K562 (cell line): ENCODE measurements around the gene PCBP3. TPM values are rescaled to one million over a fixed set of nuclear protein-coding genes. Genes with fewer than 3 reads are reported as not detected.

Source experiments
- ATAC-seq: fragments of 200-7000 bp; cut with Tn5 transposase; 3 replicates; pipeline ENCODE4 v1.9.1; 2020; ENCODE audit warnings: moderate library complexity
- BruUV-seq: library from RNA; stranded (reverse); fragments of 400-500 nt; replicated peaks from 2 replicates; lab custom pipeline; 2021; lab: Mats Ljungman, UMichigan
- CTCF ChIA-PET: fragments of 300-600 bp; formaldehyde crosslinking; extraction: SDS; loops from one replicate; lab custom pipeline; 2021; ENCODE audit warnings: low intra/inter-chr PET ratio; lab: Yijun Ruan, JAX
- POLR2A ChIA-PET: fragments of 300-600, 350-650 bp; sonication (Branson Sonifier 250); formaldehyde crosslinking; extraction: SDS; loops from one replicate; lab custom pipeline; 2021; ENCODE audit warnings: antibody characterized with exemption, inconsistent platforms; lab: Yijun Ruan, JAX
- DNase-seq, 4 experiments: peaks; one replicate each; pipeline versions ENCODE4 v3.0.0 to v3.0.0-alpha.2; 2011 to 2018; ENCODE audit warnings: low spot score in 3 of 4, mixed read lengths in 3 of 4; ENCODE audit errors: extremely low read depth in 1 of 4
- FAIRE-seq: peaks from 2 replicates; lab custom pipeline; 2011; peaks lifted over from hg19 to GRCh38; lab: Jason Lieb, UNC
- H2AFZ ChIP-seq: 2 replicates; pipeline ENCODE4 v1.6.0; 2011; ENCODE audit warnings: low read depth, low read length, control low read depth, inconsistent platforms
- H3K27ac ChIP-seq: fragments of 200-600 bp; 3 replicates; pipeline ENCODE4 v1.8.0; 2011; ENCODE audit warnings: low read depth, mild to moderate bottlenecking, control low read depth, inconsistent platforms, low read length, moderate library complexity, mixed read lengths; ENCODE audit errors: extremely low read depth
- H3K27me3 ChIP-seq, 2 experiments: fragments of 300-600 bp in 1 of 2; 2 replicates in 1 of 2; 3 replicates in 1 of 2; pipeline versions ENCODE4 v1.6.0 to v1.8.0; 2011; ENCODE audit warnings: inconsistent platforms in 2 of 2, low read length in 2 of 2, mild to moderate bottlenecking in 1 of 2, mixed read lengths in 1 of 2, moderate library complexity in 1 of 2; ENCODE audit not compliant: control insufficient read depth in 2 of 2, insufficient read depth in 2 of 2
- H3K36me3 ChIP-seq: fragments of 300-600 bp; 3 replicates; pipeline ENCODE4 v1.8.0; 2011; ENCODE audit warnings: mild to moderate bottlenecking, low read length, inconsistent platforms; ENCODE audit not compliant: control insufficient read depth, insufficient read depth
- H3K4me1 ChIP-seq, 2 experiments: fragments of 200-600 bp in 1 of 2; replicated peaks in 1 of 2; 2 replicates in 1 of 2; 3 replicates in 1 of 2; pipeline versions ENCODE4 v1.5.1 to v1.8.0; 2011; ENCODE audit warnings: inconsistent platforms in 2 of 2, low read length in 2 of 2, mild to moderate bottlenecking in 1 of 2, mixed read lengths in 1 of 2, moderate library complexity in 1 of 2; ENCODE audit not compliant: control insufficient read depth in 2 of 2, insufficient read depth in 2 of 2
- H3K4me2 ChIP-seq: 2 replicates; pipeline ENCODE4 v1.6.1; 2011; ENCODE audit warnings: low read length, control low read depth, inconsistent platforms, mixed read lengths; ENCODE audit not compliant: insufficient read depth
- H3K4me3 ChIP-seq: fragments of 200-600 bp; sonication (generic), shearing (Covaris generic); 2 replicates; pipeline ENCODE4 v1.5.1; 2016; ENCODE audit warnings: control low read depth, inconsistent platforms
- H3K79me2 ChIP-seq: fragments of 200-600 bp; 3 replicates; pipeline ENCODE4 v1.8.0; 2011; ENCODE audit warnings: low read length, inconsistent platforms; ENCODE audit not compliant: control insufficient read depth, insufficient read depth
- H3K9ac ChIP-seq, 2 experiments: 2 replicates each; pipeline versions ENCODE4 v1.6.0 to v1.6.1; 2011; ENCODE audit warnings: low read depth in 2 of 2, low read length in 2 of 2, control low read depth in 1 of 2, inconsistent platforms in 1 of 2, mild to moderate bottlenecking in 1 of 2, mixed read lengths in 1 of 2; ENCODE audit not compliant: insufficient read depth in 1 of 2
- H3K9me1 ChIP-seq: one replicate; pipeline ENCODE4 v1.6.0; 2011; ENCODE audit warnings: inconsistent platforms, mild to moderate bottlenecking, low read length, moderate library complexity; ENCODE audit not compliant: control insufficient read depth, insufficient read depth
- H3K9me3 ChIP-seq: replicated peaks from 2 replicates; pipeline ENCODE4 v1.5.1; 2011; ENCODE audit warnings: low read depth, low read length, inconsistent platforms; ENCODE audit not compliant: control insufficient read depth, insufficient read depth
- H4K20me1 ChIP-seq: replicated peaks from 2 replicates; pipeline ENCODE4 v1.6.1; 2011; ENCODE audit warnings: low read length, inconsistent platforms, mixed read lengths; ENCODE audit not compliant: control insufficient read depth, insufficient read depth
- CCAR2 ChIP-seq: fragments of 200-400 bp; formaldehyde crosslinking; IDR thresholded peaks from 2 replicates; pipeline ENCODE4 v1.6.1; 2017; ENCODE audit warnings: mild to moderate bottlenecking, low read depth, low read length
- CHD2 ChIP-seq: IDR thresholded peaks from 2 replicates; pipeline ENCODE4 v1.6.1; 2011; ENCODE audit warnings: low read depth, low read length
- CTBP1 ChIP-seq: fragments of 450-650 bp; IDR thresholded peaks from 2 replicates; pipeline ENCODE4 v1.6.1; 2016; ENCODE audit warnings: borderline replicate concordance
- DDX20 ChIP-seq: fragments of 450-650 bp; IDR thresholded peaks from 2 replicates; pipeline ENCODE4 v1.6.1; 2016; ENCODE audit warnings: missing genetic modification characterization, low read depth, mild to moderate bottlenecking, missing compliant biosample characterization, moderate library complexity
- ETV6 ChIP-seq, 3 experiments: fragments of 150-350 bp in 1 of 3; sonication (generic) in 1 of 3; formaldehyde crosslinking in 1 of 3; IDR thresholded peaks; 2 replicates each; pipeline versions ENCODE4 v1.6.1 to v1.8.0; 2014 to 2022; ENCODE audit warnings: borderline replicate concordance in 2 of 3, low read depth in 2 of 3, antibody characterized with exemption in 1 of 3, low read length in 1 of 3, mild to moderate bottlenecking in 1 of 3, missing genetic modification reagents in 1 of 3
- JUN ChIP-seq, 2 experiments: sonication (generic) in 1 of 2; formaldehyde crosslinking in 1 of 2; IDR thresholded peaks; 2 replicates each; pipeline versions ENCODE4 v1.6.1 to v1.8.0; 2012 to 2022; ENCODE audit warnings: borderline replicate concordance in 2 of 2, mild to moderate bottlenecking in 2 of 2, improper control_type of control experiment in 1 of 2, low read depth in 1 of 2, low read length in 1 of 2, missing genetic modification reagents in 1 of 2
- NFE2 ChIP-seq: IDR thresholded peaks from 2 replicates; pipeline ENCODE4 v1.6.1; 2014; ENCODE audit warnings: antibody characterized with exemption, low read depth
- NR4A1 ChIP-seq, 2 experiments: fragments of 250-450 bp in 1 of 2; fragments of 450-650 bp in 1 of 2; sonication (Bioruptor Pico) in 1 of 2; IDR thresholded peaks; 2 replicates each; pipeline versions ENCODE4 v1.4.0 to v1.6.1; 2016 to 2020; ENCODE audit warnings: mild to moderate bottlenecking in 2 of 2, missing compliant biosample characterization in 1 of 2, missing genetic modification characterization in 1 of 2, moderate library complexity in 1 of 2
- POLR2AphosphoS5 ChIP-seq: IDR thresholded peaks from 2 replicates; pipeline ENCODE4 v1.6.1; 2011; ENCODE audit warnings: mild to moderate bottlenecking, low read depth, low read length, moderate library complexity; ENCODE audit not compliant: control insufficient read depth, insufficient read depth
- ZNF174 ChIP-seq: fragments of 250-450 bp; sonication (Bioruptor Pico); IDR thresholded peaks from 2 replicates; pipeline ENCODE4 v1.4.0; 2020; ENCODE audit warnings: mild to moderate bottlenecking
- ZNF282 ChIP-seq: sonication (generic); formaldehyde crosslinking; IDR thresholded peaks from 2 replicates; pipeline ENCODE4 v1.8.1; 2023; ENCODE audit warnings: missing genetic modification reagents
- ZNF311 ChIP-seq: fragments of 250-450 bp; sonication (Bioruptor Pico); IDR thresholded peaks from 2 replicates; pipeline ENCODE4 v1.4.0; 2020; ENCODE audit warnings: mild to moderate bottlenecking, moderate library complexity
- ZNF507 ChIP-seq: conservative IDR thresholded peaks from 2 replicates; pipeline ENCODE4 v1.6.1; 2017; ENCODE audit warnings: missing genetic modification characterization, missing compliant biosample characterization
- WGBS: fragments of 100-300 bp; shearing (Covaris generic); methylation state at CpG from one replicate; pipeline ENCODE4 v1.1.6; 2016; ENCODE audit warnings: low coverage, mixed read lengths; ENCODE audit not compliant: insufficient coverage; ENCODE audit errors: missing lambda C conversion rate; 5-methylcytosine and 5-hydroxymethylcytosine counted together
- in situ Hi-C: fragments of 300-500 bp; cut with MboI; formaldehyde crosslinking; loops from 4 replicates; pipeline ENCODE4 v1.15.0; 2018; ENCODE audit warnings: inconsistent platforms, mixed read lengths
- intact Hi-C: fragments of 100-400 bp; cut with micrococcal nuclease; formaldehyde crosslinking; loops from 2 replicates; pipeline ENCODE4 v1.14.2; 2022
- polyA plus RNA-seq, 8 experiments: library from polyadenylated mRNA; depleted of rRNA in 4 of 8; stranded (reverse) in 5 of 8; unstranded in 3 of 8; fragments of >200 nt; fragmentation: Nextera tagmentation in 2 of 8; fragmentation: Illumina TruSeq in 1 of 8; extraction: Ambion mirVana in 2 of 8; extraction: Trizol in 1 of 8; gene quantifications; 2 replicates each; pipeline versions ENCODE4 v1.2.1 to v1.2.3, GENCODE V29; 2011 to 2014; ENCODE audit warnings: inconsistent platforms in 1 of 8, missing spikeins in 1 of 8
- total RNA-seq, 7 experiments: library from RNA; depleted of rRNA in 6 of 7; stranded (reverse); fragments of >200 nt in 6 of 7; fragmentation: Illumina TruSeq in 2 of 7; extraction: Trizol in 2 of 7; gene quantifications; 2 replicates each; pipeline versions ENCODE4 v1.2.1 to v1.2.3, GENCODE V29; 2011 to 2021; ENCODE audit warnings: low replicate concordance in 1 of 7
- TF ChIP-seq, protein P1 (sequence below): fragments of 250-450 bp; sonication (Bioruptor Pico); IDR thresholded peaks from 2 replicates; pipeline ENCODE4 v1.8.0; 2022; ENCODE audit warnings: moderate library complexity, mild to moderate bottlenecking, inconsistent platforms
- TF ChIP-seq, protein P2 (sequence below): fragments of 250-450 bp; sonication (Bioruptor Pico); IDR thresholded peaks from 2 replicates; pipeline ENCODE4 v1.4.0; 2020

Gene PCBP3
- total and polyA plus RNA-seq, 9 of the 15 experiments (the other 6 are each of a cell fraction or from before 2014, with no cell fraction given): 0.18 TPM; not detected in 8

DNA sequence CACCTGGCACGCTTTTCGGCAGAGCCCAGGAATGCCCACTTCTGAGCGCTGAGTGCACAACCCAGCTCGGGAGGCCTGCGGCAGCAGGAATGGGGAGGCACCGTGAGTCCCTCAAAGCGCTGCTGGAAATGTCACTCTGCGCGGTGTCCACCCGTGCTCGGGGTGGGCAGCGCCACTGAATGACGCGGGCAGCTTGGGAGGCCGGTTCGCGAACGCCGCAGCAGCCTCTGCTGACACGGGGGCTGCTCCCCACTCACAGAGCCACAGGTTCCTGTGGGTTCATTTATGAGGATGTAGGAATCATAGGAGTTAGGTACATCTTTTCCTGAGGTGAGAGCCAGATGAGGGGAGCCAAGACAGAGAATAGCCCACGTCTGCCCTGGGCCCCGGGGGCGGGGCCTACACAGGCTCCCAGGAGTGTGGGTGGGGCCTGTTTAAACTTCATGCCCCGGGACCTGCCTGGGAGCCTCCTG is 191.3 kb downstream of the PCBP3 start:
- in situ Hi-C loops (loop anchor here (25.0 kb wide), 1 partner anchor 873 kb away; no protein-coding TSS in a partner anchor), intact Hi-C loops (no loop called here)
- Histone ChIP-seq H4K20me1 (peaks cover 7% of the 10 kb centered on the region), H3K9ac (no peak overlapping the region), H3K9me1 (no peaks in the 10 kb centered on the region), H3K36me3 (no peaks in the 10 kb centered on the region), H3K79me2 (no peaks in the 10 kb centered on the region), H3K9me3 (no peaks in the 10 kb centered on the region), H2AFZ (no peak overlapping the region), H3K27me3 (peaks cover 19 to 62% of the 10 kb centered on the region in 2 experiments), H3K4me1 (peaks cover 0 to 11% of the 10 kb centered on the region in 2 experiments; a peak in 2 of 5 replicates), H3K27ac (no peak overlapping the region), H3K4me2 (no peak overlapping the region), H3K4me3 (no peak overlapping the region)
- peak in 2 of 4 experiments; percentile 47 to 56 for DNase-seq
- FAIRE-seq: no peak
- peak; percentile 54; the same call in 2 of the 3 replicates for ATAC-seq
- ChIA-PET POLR2A (interaction anchor here (0.6 to 1.1 kb wide), 2 partner anchors 23 to 81 kb away, joined by 3 to 4 read pairs; no protein-coding TSS in a partner anchor), CTCF (no interaction called here)
- no TSS peak for BruUV-seq
- 7% methylated on average over 24 of the region's 24 CpGs for WGBS
- no peak for TF ChIP-seq ZNF282 (CRISPR knock-in tag)
- TF ChIP-seq DDX20: no peak
- TF ChIP-seq CTBP1: no peak
- TF ChIP-seq NR4A1 (CRISPR knock-in tag; IDR thresholded peaks at IDR 0.05): no peak
- no peak for TF ChIP-seq NR4A1 (tag; IDR thresholded peaks at IDR 0.05)
- TF ChIP-seq ZNF507: no peak
- no peak for TF ChIP-seq ZNF174 (CRISPR knock-in tag)
- TF ChIP-seq ZNF311: no peak
- TF ChIP-seq, protein P1, sequence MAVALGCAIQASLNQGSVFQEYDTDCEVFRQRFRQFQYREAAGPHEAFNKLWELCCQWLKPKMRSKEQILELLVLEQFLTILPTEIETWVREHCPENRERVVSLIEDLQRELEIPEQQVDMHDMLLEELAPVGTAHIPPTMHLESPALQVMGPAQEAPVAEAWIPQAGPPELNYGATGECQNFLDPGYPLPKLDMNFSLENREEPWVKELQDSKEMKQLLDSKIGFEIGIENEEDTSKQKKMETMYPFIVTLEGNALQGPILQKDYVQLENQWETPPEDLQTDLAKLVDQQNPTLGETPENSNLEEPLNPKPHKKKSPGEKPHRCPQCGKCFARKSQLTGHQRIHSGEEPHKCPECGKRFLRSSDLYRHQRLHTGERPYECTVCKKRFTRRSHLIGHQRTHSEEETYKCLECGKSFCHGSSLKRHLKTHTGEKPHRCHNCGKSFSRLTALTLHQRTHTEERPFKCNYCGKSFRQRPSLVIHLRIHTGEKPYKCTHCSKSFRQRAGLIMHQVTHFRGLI (CRISPR knock-in tag): no peak
- TF ChIP-seq, protein P2, sequence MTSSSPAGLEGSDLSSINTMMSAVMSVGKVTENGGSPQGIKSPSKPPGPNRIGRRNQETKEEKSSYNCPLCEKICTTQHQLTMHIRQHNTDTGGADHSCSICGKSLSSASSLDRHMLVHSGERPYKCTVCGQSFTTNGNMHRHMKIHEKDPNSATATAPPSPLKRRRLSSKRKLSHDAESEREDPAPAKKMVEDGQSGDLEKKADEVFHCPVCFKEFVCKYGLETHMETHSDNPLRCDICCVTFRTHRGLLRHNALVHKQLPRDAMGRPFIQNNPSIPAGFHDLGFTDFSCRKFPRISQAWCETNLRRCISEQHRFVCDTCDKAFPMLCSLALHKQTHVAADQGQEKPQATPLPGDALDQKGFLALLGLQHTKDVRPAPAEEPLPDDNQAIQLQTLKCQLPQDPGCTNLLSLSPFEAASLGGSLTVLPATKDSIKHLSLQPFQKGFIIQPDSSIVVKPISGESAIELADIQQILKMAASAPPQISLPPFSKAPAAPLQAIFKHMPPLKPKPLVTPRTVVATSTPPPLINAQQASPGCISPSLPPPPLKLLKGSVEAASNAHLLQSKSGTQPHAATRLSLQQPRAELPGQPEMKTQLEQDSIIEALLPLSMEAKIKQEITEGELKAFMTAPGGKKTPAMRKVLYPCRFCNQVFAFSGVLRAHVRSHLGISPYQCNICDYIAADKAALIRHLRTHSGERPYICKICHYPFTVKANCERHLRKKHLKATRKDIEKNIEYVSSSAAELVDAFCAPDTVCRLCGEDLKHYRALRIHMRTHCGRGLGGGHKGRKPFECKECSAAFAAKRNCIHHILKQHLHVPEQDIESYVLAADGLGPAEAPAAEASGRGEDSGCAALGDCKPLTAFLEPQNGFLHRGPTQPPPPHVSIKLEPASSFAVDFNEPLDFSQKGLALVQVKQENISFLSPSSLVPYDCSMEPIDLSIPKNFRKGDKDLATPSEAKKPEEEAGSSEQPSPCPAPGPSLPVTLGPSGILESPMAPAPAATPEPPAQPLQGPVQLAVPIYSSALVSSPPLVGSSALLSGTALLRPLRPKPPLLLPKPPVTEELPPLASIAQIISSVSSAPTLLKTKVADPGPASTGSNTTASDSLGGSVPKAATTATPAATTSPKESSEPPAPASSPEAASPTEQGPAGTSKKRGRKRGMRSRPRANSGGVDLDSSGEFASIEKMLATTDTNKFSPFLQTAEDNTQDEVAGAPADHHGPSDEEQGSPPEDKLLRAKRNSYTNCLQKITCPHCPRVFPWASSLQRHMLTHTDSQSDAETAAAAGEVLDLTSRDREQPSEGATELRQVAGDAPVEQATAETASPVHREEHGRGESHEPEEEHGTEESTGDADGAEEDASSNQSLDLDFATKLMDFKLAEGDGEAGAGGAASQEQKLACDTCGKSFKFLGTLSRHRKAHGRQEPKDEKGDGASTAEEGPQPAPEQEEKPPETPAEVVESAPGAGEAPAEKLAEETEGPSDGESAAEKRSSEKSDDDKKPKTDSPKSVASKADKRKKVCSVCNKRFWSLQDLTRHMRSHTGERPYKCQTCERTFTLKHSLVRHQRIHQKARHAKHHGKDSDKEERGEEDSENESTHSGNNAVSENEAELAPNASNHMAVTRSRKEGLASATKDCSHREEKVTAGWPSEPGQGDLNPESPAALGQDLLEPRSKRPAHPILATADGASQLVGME (CRISPR knock-in tag): no peak
- no peak for TF ChIP-seq NFE2
- TF ChIP-seq CCAR2: no peak
- TF ChIP-seq CHD2: no peak
- no peak for TF ChIP-seq ETV6 (IDR thresholded peaks at IDR 0.05; ENCODE audit: borderline replicate concordance in 1 of 2, low read depth in 2 of 2, low read length in 1 of 2)
- no peak for TF ChIP-seq ETV6 (CRISPR knock-in tag; IDR thresholded peaks at IDR 0.05; ENCODE audit: borderline replicate concordance)
- TF ChIP-seq JUN (IDR thresholded peaks at IDR 0.05; ENCODE audit: borderline replicate concordance, low read depth, low read length): no peak
- TF ChIP-seq JUN (CRISPR knock-in tag; IDR thresholded peaks at IDR 0.05; ENCODE audit: borderline replicate concordance): no peak
- no peak for TF ChIP-seq POLR2AphosphoS5
